NCI-H82 (cell line): ENCODE results near the gene UGT1A5.
A peak's percentile ranks its signal among the peaks of the same experiment; 100 is the strongest.

ENCODE experiments used
- DNase-seq: peaks from one replicate; lab custom pipeline; 2025; lab: John Stamatoyannopoulos, UW

The UGT1A5 gene

GRCh38 chr2:233780771-233781170, 68.1 kb downstream of the UGT1A5 start:
- DNase-seq: no peak

- no peak for DNase-seq
Observed at GRCh38 chr2:233789554-233789953, 76.8 kb downstream of the UGT1A5 start.

DNA sequence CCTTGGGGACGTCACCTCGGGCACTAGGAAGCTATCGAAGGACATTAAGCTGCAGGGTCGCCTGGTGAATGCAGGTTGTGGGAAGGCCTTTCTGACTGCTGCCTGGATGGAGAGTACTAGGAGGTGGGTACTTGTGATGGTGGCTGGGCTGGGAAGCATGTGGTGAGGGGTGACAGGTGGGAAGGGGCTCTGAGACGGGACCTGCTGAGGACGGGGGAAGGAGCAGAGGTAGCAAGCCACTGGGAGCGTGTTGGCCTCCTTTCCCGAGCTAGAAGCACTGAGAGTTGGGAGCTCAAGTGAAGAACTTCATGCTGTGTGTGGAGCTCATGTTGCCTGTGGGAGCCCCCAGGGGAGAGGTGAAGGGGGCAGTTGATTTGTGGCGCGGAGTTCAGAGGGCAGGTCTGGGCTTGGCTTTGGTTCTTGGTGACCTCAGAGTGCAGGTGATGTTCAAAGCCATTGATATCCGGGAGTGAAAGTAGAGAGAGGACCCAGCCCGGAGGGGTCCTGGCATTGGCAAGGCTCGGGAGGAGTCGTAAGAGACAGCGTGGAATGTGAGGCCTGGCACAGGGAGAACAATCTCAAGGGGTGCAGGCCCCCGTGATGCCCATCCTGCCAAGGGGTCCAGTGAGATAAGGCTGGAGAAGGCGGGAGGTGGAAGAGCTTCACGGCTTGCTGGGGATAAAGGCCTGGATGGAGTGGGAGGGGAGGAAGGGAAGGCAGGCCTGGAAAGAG, 78.6 kb downstream of the UGT1A5 start:
- DNase-seq: no peak

GRCh38 chr2:233791883-233792329, 79.2 kb downstream of the UGT1A5 start:
- DNase-seq: no peak

- DNase-seq: no peak
Observed at GRCh38 chr2:233792720-233793119, 80.0 kb downstream of the UGT1A5 start.

- DNase-seq: no peak
Observed at GRCh38 chr2:233793465-233794127, 80.9 kb downstream of the UGT1A5 start.

DNA sequence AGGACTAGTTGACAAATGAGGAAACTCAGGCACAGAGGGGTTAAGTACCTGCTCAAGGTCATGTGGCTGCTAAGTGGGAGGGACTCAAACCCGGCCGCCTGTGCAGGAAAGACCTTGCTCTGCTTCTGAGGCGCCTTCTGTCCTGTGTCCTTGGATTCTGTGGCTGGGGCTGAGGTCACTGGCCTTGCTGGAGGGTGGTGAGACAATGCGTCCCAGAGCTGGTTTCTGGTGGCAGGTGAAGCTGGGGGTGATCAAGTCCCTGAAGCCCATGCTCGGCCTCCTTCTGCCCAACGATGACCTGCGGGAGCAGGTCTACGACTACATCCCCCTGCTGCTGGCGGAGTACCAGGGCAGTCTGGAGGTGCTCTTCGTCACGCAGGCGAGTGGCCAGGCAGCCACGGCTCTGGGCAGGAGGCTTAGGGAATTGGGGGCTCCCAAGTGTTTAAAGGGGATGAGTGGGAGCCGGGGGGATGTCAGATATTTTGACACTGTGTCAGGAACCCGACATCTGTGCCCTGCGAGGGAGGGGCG, 81.5 kb downstream of the UGT1A5 start:
- no peak for DNase-seq

GRCh38 chr2:233795735-233796171, 83.0 kb downstream of the UGT1A5 start:
- no peak for DNase-seq

DNA sequence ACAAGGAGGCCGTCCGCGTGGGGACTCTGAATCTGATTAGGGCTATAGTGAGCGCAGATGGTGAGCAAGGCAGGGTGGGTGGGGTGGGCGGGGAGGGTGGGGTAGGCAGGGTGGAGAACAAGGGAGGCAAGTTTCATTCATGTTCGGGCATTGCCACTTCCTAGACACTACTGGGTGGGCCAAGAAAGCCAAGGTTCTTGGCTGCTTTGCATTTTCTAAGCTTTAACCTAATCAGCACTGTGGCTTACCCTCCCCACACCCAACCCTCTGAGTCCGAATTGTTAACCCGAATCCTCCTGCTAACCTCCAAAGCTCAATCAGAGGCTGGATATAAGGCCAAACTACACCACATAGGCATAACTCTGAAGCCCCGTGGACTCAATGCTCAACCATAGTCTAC, 83.5 kb downstream of the UGT1A5 start:
- peak; percentile 93 for DNase-seq

DNA sequence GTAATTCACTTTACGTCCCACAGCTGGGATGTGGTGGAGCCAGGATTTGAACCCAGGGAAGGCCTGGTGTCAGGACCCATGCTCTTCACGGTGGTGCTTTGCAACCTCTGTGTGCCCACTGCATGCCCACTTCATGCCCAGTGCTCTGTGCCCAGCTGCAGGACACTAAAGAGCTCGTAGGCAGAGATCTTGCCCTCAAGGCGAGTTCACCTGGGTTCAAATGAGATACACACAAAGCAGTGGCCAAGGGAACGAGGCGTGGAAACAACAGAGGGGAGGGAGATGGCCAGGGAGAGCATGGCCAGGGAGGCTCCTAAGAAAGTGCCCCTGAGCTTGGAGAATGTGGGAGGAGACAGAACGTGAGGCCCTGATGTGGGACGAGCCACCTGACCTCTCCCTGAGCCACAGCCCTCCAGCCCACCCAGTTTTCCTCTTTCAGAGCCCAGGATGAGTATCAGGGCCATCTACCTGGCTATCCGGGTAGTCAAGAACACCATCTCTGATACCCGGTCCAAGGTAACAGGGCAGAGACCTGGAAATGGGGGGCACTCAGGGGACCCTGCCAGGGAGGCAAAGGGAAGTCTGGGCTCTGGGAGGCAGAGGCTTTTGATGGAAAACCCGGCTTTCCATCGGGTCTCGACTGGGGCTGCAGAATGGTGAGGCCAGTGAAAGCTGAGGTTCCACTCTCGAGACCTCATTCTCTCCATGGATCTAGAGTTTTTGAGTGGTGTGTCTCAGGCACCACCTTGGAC, 85.8 kb downstream of the UGT1A5 start:
- no peak for DNase-seq

GRCh38 chr2:233799087-233799665, 86.5 kb downstream of the UGT1A5 start:
- DNase-seq: no peak

- DNase-seq: no peak
Observed at GRCh38 chr2:233799716-233800115, 87.0 kb downstream of the UGT1A5 start.

DNA sequence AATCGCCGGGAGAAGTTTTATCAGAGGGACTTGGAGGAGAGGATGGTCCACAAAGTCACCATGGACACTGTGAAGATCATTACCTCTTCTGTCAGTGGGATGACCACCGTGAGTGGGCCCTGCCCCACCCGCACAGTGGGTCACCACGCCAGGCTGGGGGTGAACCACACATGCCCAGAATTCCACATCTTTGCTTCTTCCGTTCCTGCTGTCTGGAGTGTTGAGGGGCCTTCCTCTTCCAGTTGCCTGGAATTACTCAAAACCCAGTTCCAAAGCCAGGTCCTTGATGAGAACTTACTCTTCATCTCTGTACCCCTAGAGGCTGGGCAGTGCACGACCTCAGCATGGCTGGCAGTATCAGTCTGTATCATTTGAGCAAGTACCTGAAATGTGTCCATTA, 87.5 kb downstream of the UGT1A5 start:
- DNase-seq: no peak

- DNase-seq: no peak
Observed at GRCh38 chr2:233801357-233802131, 88.8 kb downstream of the UGT1A5 start.

GRCh38 chr2:233802132-233802815, 89.6 kb downstream of the UGT1A5 start:
- no peak for DNase-seq

- DNase-seq: no peak
Observed at GRCh38 chr2:233803292-233803911, 90.7 kb downstream of the UGT1A5 start.

- no peak for DNase-seq
Observed at GRCh38 chr2:233803994-233804393, 91.3 kb downstream of the UGT1A5 start.

GRCh38 chr2:233807215-233807865, 94.6 kb downstream of the UGT1A5 start:
- no peak for DNase-seq

GRCh38 chr2:233807966-233808935, 95.5 kb downstream of the UGT1A5 start:
- DNase-seq: no peak
